ENCODE measurements around the gene FAR2. TPM values are rescaled to one million over a fixed set of nuclear protein-coding genes. Genes with fewer than 3 reads are reported as not detected.
A peak's percentile ranks its signal among the peaks of the same experiment; 100 is the strongest.

Gene FAR2
- total and polyA plus RNA-seq, 2 donors, result 8.3 to 18.6 TPM

GRCh38 chr12:29301114-29301513 is 152.0 kb downstream of the FAR2 start:
- 95% methylated on average over 3 of the region's 3 CpGs for WGBS

GRCh38 chr12:29304388-29304787 is 155.3 kb downstream of the FAR2 start:
- DNase-seq (ENCODE audit: extremely low spot score), result no peak
- no peaks in the 10 kb centered on the region for H3K36me3 ChIP-seq (ENCODE audit: insufficient read depth)
- no peaks in the 10 kb centered on the region for H3K4me1 ChIP-seq (ENCODE audit: insufficient read depth)
- H3K27ac ChIP-seq (ENCODE audit: low read depth), result no peak overlapping the region
- no peak overlapping the region for H3K4me3 ChIP-seq (ENCODE audit: low read depth, low read length)

More at GRCh38 chr12:29301114-29301513, 152.0 kb downstream of the FAR2 start:
- H3K36me3 ChIP-seq (ENCODE audit: insufficient read depth), result no peaks in the 10 kb centered on the region
- no peak overlapping the region for H3K27ac ChIP-seq (ENCODE audit: low read depth)
- no peak for DNase-seq (ENCODE audit: extremely low spot score)
- no peak overlapping the region for H3K4me3 ChIP-seq (ENCODE audit: low read depth, low read length)
- no peaks in the 10 kb centered on the region for H3K4me1 ChIP-seq (ENCODE audit: insufficient read depth)

GRCh38 chr12:29306266-29306665 is 157.2 kb downstream of the FAR2 start:
- DNase-seq (ENCODE audit: extremely low spot score), result no peak
- H3K4me3 ChIP-seq (ENCODE audit: low read depth, low read length), result no peak overlapping the region
- no peaks in the 10 kb centered on the region for H3K36me3 ChIP-seq (ENCODE audit: insufficient read depth)
- H3K27ac ChIP-seq (ENCODE audit: low read depth), result no peak overlapping the region
- WGBS, result 96% methylated on average over 2 of the region's 2 CpGs
- no peaks in the 10 kb centered on the region for H3K4me1 ChIP-seq (ENCODE audit: insufficient read depth)

GRCh38 chr12:29306682-29307081 is 157.6 kb downstream of the FAR2 start:
- DNase-seq (ENCODE audit: extremely low spot score), result no peak
- no peaks in the 10 kb centered on the region for H3K36me3 ChIP-seq (ENCODE audit: insufficient read depth)
- H3K27ac ChIP-seq (ENCODE audit: low read depth), result no peak overlapping the region
- 68% methylated on average over 2 of the region's 2 CpGs for WGBS
- no peaks in the 10 kb centered on the region for H3K4me1 ChIP-seq (ENCODE audit: insufficient read depth)
- H3K4me3 ChIP-seq (ENCODE audit: low read depth, low read length), result no peak overlapping the region

- WGBS, result 86% methylated on average over 4 of the region's 4 CpGs
- no peak for DNase-seq (ENCODE audit: extremely low spot score)
- Histone ChIP-seq H3K27ac (ENCODE audit: low read depth) (no peak overlapping the region), H3K4me1 (ENCODE audit: insufficient read depth) (no peaks in the 10 kb centered on the region), H3K4me3 (ENCODE audit: low read depth, low read length) (no peak overlapping the region), H3K36me3 (ENCODE audit: insufficient read depth) (peaks cover 1% of the 10 kb centered on the region)
Observed at GRCh38 chr12:29309320-29309902, 160.3 kb downstream of the FAR2 start.

- Histone ChIP-seq H3K27ac (ENCODE audit: low read depth) (no peak overlapping the region), H3K4me1 (ENCODE audit: insufficient read depth) (no peaks in the 10 kb centered on the region), H3K4me3 (ENCODE audit: low read depth, low read length) (no peak overlapping the region), H3K36me3 (ENCODE audit: insufficient read depth) (peaks cover 1% of the 10 kb centered on the region)
- WGBS, result 93% methylated on average over 4 of the region's 4 CpGs
- no peak for DNase-seq (ENCODE audit: extremely low spot score)
Observed at GRCh38 chr12:29310899-29311298, 161.8 kb downstream of the FAR2 start.

GRCh38 chr12:29314416-29314815 is 165.3 kb downstream of the FAR2 start:
- no peak overlapping the region for H3K4me3 ChIP-seq (ENCODE audit: low read depth, low read length)
- WGBS, result 47% methylated on average over 2 of the region's 2 CpGs
- DNase-seq (ENCODE audit: extremely low spot score), result no peak
- H3K27ac ChIP-seq (ENCODE audit: low read depth), result no peak overlapping the region
- H3K4me1 ChIP-seq (ENCODE audit: insufficient read depth), result no peaks in the 10 kb centered on the region
- H3K36me3 ChIP-seq (ENCODE audit: insufficient read depth), result peaks cover 1% of the 10 kb centered on the region

GRCh38 chr12:29316752-29317151 is 167.7 kb downstream of the FAR2 start:
- WGBS, result 30% methylated on average over 4 of the region's 4 CpGs
- Histone ChIP-seq H3K27ac (ENCODE audit: low read depth) (no peak overlapping the region), H3K4me1 (ENCODE audit: insufficient read depth) (no peaks in the 10 kb centered on the region), H3K36me3 (ENCODE audit: insufficient read depth) (peaks cover 1% of the 10 kb centered on the region), H3K4me3 (ENCODE audit: low read depth, low read length) (no peak overlapping the region)
- DNase-seq (ENCODE audit: extremely low spot score), result no peak

GRCh38 chr12:29317556-29318363 is 168.7 kb downstream of the FAR2 start:
- H3K4me1 ChIP-seq (ENCODE audit: insufficient read depth), result no peaks in the 10 kb centered on the region
- DNase-seq (ENCODE audit: extremely low spot score), result peak; percentile 23
- peak overlapping the region; percentile 32 for H3K27ac ChIP-seq (ENCODE audit: low read depth)
- 37% methylated on average over 8 of the region's 8 CpGs for WGBS
- H3K36me3 ChIP-seq (ENCODE audit: insufficient read depth), result no peaks in the 10 kb centered on the region
- H3K4me3 ChIP-seq (ENCODE audit: low read depth, low read length), result no peak overlapping the region

- 74% methylated on average over 2 of the region's 2 CpGs for WGBS
- Histone ChIP-seq H3K4me1 (ENCODE audit: insufficient read depth) (no peaks in the 10 kb centered on the region), H3K27ac (ENCODE audit: low read depth) (no peak overlapping the region), H3K36me3 (ENCODE audit: insufficient read depth) (no peaks in the 10 kb centered on the region), H3K4me3 (ENCODE audit: low read depth, low read length) (no peak overlapping the region)
- no peak for DNase-seq (ENCODE audit: extremely low spot score)
Observed at GRCh38 chr12:29320295-29321085, 171.4 kb downstream of the FAR2 start.

- 87% methylated on average over 3 of the region's 3 CpGs for WGBS
- Histone ChIP-seq H3K4me3 (ENCODE audit: low read depth, low read length) (no peak overlapping the region), H3K36me3 (ENCODE audit: insufficient read depth) (no peaks in the 10 kb centered on the region), H3K27ac (ENCODE audit: low read depth) (no peak overlapping the region), H3K4me1 (ENCODE audit: insufficient read depth) (no peaks in the 10 kb centered on the region)
- DNase-seq (ENCODE audit: extremely low spot score), result no peak
Observed at GRCh38 chr12:29322157-29322556, 173.1 kb downstream of the FAR2 start.

- no peaks in the 10 kb centered on the region for H3K4me1 ChIP-seq (ENCODE audit: insufficient read depth)
- DNase-seq (ENCODE audit: extremely low spot score), result no peak
- no peaks in the 10 kb centered on the region for H3K36me3 ChIP-seq (ENCODE audit: insufficient read depth)
- 100% methylated on average over 1 of the region's 1 CpG for WGBS
- H3K27ac ChIP-seq (ENCODE audit: low read depth), result no peak overlapping the region
- H3K4me3 ChIP-seq (ENCODE audit: low read depth, low read length), result no peak overlapping the region
Observed at GRCh38 chr12:29329411-29329810, 180.3 kb downstream of the FAR2 start.

- Histone ChIP-seq H3K4me3 (ENCODE audit: low read depth, low read length) (no peak overlapping the region), H3K27ac (ENCODE audit: low read depth) (no peak overlapping the region), H3K4me1 (ENCODE audit: insufficient read depth) (no peaks in the 10 kb centered on the region), H3K36me3 (ENCODE audit: insufficient read depth) (no peaks in the 10 kb centered on the region)
- DNase-seq (ENCODE audit: extremely low spot score), result no peak
- WGBS, result 0% methylated on average over 1 of the region's 1 CpG
Observed at GRCh38 chr12:29333178-29333577, 184.1 kb downstream of the FAR2 start.

GRCh38 chr12:29334937-29335336 is 185.9 kb downstream of the FAR2 start:
- H3K4me1 ChIP-seq (ENCODE audit: insufficient read depth), result no peaks in the 10 kb centered on the region
- H3K36me3 ChIP-seq (ENCODE audit: insufficient read depth), result no peaks in the 10 kb centered on the region
- 93% methylated on average over 2 of the region's 2 CpGs for WGBS
- DNase-seq (ENCODE audit: extremely low spot score), result no peak
- no peak overlapping the region for H3K27ac ChIP-seq (ENCODE audit: low read depth)
- no peak overlapping the region for H3K4me3 ChIP-seq (ENCODE audit: low read depth, low read length)
